Measurements from ENCODE around the gene RCSD1. TPM values are rescaled to one million over a fixed set of nuclear protein-coding genes. Genes with fewer than 3 reads are reported as not detected.

Gene RCSD1
- total RNA-seq, 4 donors from 2014 or later: 2.4 to 8.7 (median 4.4) TPM

GRCh38 chr1:167678422-167678821, 48.4 kb downstream of the RCSD1 start:
- 93 to 94% methylated on average over 10 of the region's 10 CpGs for WGBS, 2 donors
- intact Hi-C loops (cut with DNase I; ENCODE audit: low total_unique reads): no loop called here
- TF ChIP-seq POLR2A (IDR thresholded peaks at IDR 0.05) (no peak), CTCF (IDR thresholded peaks at IDR 0.05) (no peak)

GRCh38 chr1:167678838-167679237, 48.8 kb downstream of the RCSD1 start:
- WGBS, 2 donors: 96 to 99% methylated on average over 3 of the region's 3 CpGs
- DNase-seq (ENCODE audit: low spot score in 2 of 2): no peak
- intact Hi-C loops (cut with DNase I; ENCODE audit: low total_unique reads): no loop called here
- H3K4me3 ChIP-seq (ENCODE audit: low read depth, poor library complexity, severe bottlenecking): no peak overlapping the region
- TF ChIP-seq CTCF (IDR thresholded peaks at IDR 0.05): no peak
- no peak for TF ChIP-seq POLR2A (IDR thresholded peaks at IDR 0.05)

More at GRCh38 chr1:167678422-167678821, 48.4 kb downstream of the RCSD1 start:
- no peak overlapping the region for H3K4me3 ChIP-seq (ENCODE audit: low read depth, poor library complexity, severe bottlenecking)
- DNase-seq (ENCODE audit: low spot score in 2 of 2): peak in 1 of 2 donors; percentile 77

GRCh38 chr1:167679714-167680113, 49.7 kb downstream of the RCSD1 start:
- intact Hi-C loops (cut with DNase I; ENCODE audit: low total_unique reads): no loop called here
- H3K4me3 ChIP-seq (ENCODE audit: low read depth, poor library complexity, severe bottlenecking): no peak overlapping the region
- TF ChIP-seq POLR2A (IDR thresholded peaks at IDR 0.05) (no peak), CTCF (IDR thresholded peaks at IDR 0.05) (no peak)
- DNase-seq (ENCODE audit: low spot score in 2 of 2): no peak
- WGBS, 2 donors: 92 to 93% methylated on average over 6 of the region's 6 CpGs

GRCh38 chr1:167681024-167681423, 51.0 kb downstream of the RCSD1 start:
- DNase-seq (ENCODE audit: low spot score in 2 of 2): peak in 1 of 2 donors; percentile 52
- TF ChIP-seq POLR2A (IDR thresholded peaks at IDR 0.05): no peak
- no peak for TF ChIP-seq CTCF (IDR thresholded peaks at IDR 0.05)
- H3K4me3 ChIP-seq (ENCODE audit: low read depth, poor library complexity, severe bottlenecking): no peak overlapping the region
- 57 to 62% methylated on average over 3 of the region's 3 CpGs for WGBS, 2 donors
- intact Hi-C loops (cut with DNase I; ENCODE audit: low total_unique reads): no loop called here

GRCh38 chr1:167681451-167682098, 51.5 kb downstream of the RCSD1 start:
- no peak for TF ChIP-seq POLR2A (IDR thresholded peaks at IDR 0.05)
- no peak for TF ChIP-seq CTCF (IDR thresholded peaks at IDR 0.05)
- 16 to 24% methylated on average over 5 of the region's 5 CpGs for WGBS, 2 donors
- DNase-seq (ENCODE audit: low spot score in 2 of 2): peak in 1 of 2 donors; percentile 52
- H3K4me3 ChIP-seq (ENCODE audit: low read depth, poor library complexity, severe bottlenecking): no peak overlapping the region
- intact Hi-C loops (cut with DNase I; ENCODE audit: low total_unique reads): no loop called here

- no peak overlapping the region for H3K4me3 ChIP-seq (ENCODE audit: low read depth, poor library complexity, severe bottlenecking)
- intact Hi-C loops (cut with DNase I; ENCODE audit: low total_unique reads): no loop called here
- DNase-seq (ENCODE audit: low spot score in 2 of 2): no peak
- WGBS, 2 donors: 75 to 78% methylated on average over 6 of the region's 6 CpGs
- TF ChIP-seq CTCF (IDR thresholded peaks at IDR 0.05) (no peak), POLR2A (IDR thresholded peaks at IDR 0.05) (no peak)
Observed at GRCh38 chr1:167683226-167683625, 53.2 kb downstream of the RCSD1 start.

Data from lower leg skin (tissue), 4 donors.